Lower lobe of right lung (tissue), 2 donors: Measurements from ENCODE around the gene DDI2. TPM values are rescaled to one million over a fixed set of nuclear protein-coding genes. Genes with fewer than 3 reads are reported as not detected.

Source experiments
- ATAC-seq, 2 donors: fragments of 200-7000 bp; cut with Tn5 transposase; one replicate each; pipeline ENCODE4 v1.9.1; 2020 to 2022; ENCODE audit warnings: mild to moderate bottlenecking in 2 of 2, moderate library complexity in 2 of 2
- DNase-seq: peaks from one replicate; pipeline ENCODE4 v3.0.0-alpha.2; 2020
- H3K27ac ChIP-seq: fragments of 200-600 bp; one replicate; pipeline ENCODE4 v1.8.0; 2022
- H3K27me3 ChIP-seq: fragments of 200-600 bp; one replicate; pipeline ENCODE4 v1.8.0; 2022; ENCODE audit warnings: low read depth
- H3K36me3 ChIP-seq: fragments of 200-600 bp; one replicate; pipeline ENCODE4 v1.8.0; 2022; ENCODE audit warnings: mild to moderate bottlenecking
- H3K4me1 ChIP-seq: fragments of 200-600 bp; one replicate; pipeline ENCODE4 v1.8.0; 2022
- H3K4me3 ChIP-seq: fragments of 200-600 bp; one replicate; pipeline ENCODE4 v1.8.0; 2022; ENCODE audit warnings: mild to moderate bottlenecking
- H3K9me3 ChIP-seq: fragments of 200-600 bp; one replicate; pipeline ENCODE4 v1.8.0; 2022
- CTCF ChIP-seq: fragments of 200-600 bp; IDR thresholded peaks from one replicate; pipeline ENCODE4 v1.8.0; 2022; ENCODE audit warnings: antibody characterized with exemption, mild to moderate bottlenecking
- intact Hi-C: fragments of 100-400 bp; cut with DNase I; formaldehyde crosslinking; loops from one replicate; pipeline ENCODE4 v1.11.0; 2022
- total RNA-seq: library from RNA; stranded (reverse); fragmentation: NEBNext Ultra II Directional; extraction: Animal tissue kit (Norgen Biotek cat#: 25700); gene quantifications from one replicate; pipeline ENCODE4 v1.2.1, GENCODE V29; 2021
- donor health status: DM: no; HTN: yes; CAD: no; lungs with severe emphysema.

The DDI2 gene
- total RNA-seq, 1 donor from 2014 or later = 48.8 TPM

DNA sequence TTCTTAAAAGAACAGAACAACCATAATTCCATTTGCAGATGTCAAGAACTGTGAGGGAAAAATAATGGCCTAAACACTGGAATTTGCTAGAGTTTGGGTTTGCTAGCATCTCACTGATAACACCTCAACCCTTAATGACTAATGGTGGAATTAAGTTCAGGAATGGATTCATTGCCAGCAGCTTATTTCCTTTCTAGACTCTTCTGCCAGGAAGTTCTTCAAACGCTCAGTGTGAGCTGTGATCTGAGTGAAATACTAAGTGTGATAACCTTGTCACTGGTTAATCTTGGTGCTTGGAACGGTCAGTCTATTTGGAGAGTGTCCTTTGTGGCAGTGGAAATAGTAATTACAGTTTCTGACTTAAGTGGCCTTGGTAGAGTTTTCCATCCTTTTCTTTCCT is 45.2 kb downstream of the DDI2 start:
- Histone ChIP-seq H3K4me3 (no peak overlapping the region), H3K36me3 (peaks cover 43% of the 10 kb centered on the region), H3K27ac (no peak overlapping the region), H3K4me1 (peaks cover under 1% of the 10 kb centered on the region), H3K9me3 (no peaks in the 10 kb centered on the region), H3K27me3 (no peaks in the 10 kb centered on the region)
- DNase-seq (no peak), ATAC-seq (no peak)
- no peak for TF ChIP-seq CTCF
- intact Hi-C loops = no loop called here

DNA sequence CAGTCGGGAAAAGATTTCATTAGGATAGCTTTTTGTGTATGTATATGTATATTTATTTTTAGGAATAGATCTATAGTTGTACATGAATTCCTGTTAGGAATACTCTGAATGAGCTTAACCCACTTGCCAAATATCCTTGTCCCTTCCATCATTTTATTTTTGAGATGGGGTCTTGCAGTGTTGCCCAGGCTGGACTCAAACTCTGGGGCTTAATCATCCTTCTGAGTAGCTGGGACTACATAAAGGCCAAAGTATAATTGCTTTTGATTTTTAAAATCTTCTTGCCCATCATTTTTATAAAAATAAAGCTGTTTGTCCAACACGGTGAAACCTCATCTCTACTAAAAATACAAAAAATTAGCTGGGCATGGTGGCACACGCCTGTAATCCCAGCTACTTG is 46.7 kb downstream of the DDI2 start:
- H3K36me3 ChIP-seq = peaks cover 34% of the 10 kb centered on the region
- no peak for DNase-seq
- TF ChIP-seq CTCF = no peak

DNA sequence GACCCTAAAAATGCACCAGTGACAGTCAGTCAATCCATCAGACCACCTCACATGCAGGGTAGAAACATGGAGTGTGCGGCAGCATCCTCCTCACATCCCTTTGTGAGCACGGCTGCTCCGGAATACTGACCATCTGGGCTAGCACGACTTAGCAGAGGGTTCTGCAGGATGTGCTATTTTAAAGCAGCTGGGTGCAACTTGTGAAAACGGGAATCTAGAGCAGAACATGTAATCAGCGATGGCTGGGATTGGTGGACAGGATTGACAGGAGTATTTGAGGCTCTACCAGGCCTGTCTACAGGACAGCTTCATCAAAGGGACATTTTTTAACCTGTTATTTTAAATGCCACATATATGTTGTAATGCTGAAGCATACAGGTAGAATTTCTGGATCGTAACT is 50.1 kb downstream of the DDI2 start:
- H3K36me3 ChIP-seq = no peaks in the 10 kb centered on the region
- H3K4me3 ChIP-seq = no peak overlapping the region
- no peak for ATAC-seq
- no peaks in the 10 kb centered on the region for H3K9me3 ChIP-seq
- intact Hi-C loops = no loop called here
- no peaks in the 10 kb centered on the region for H3K27me3 ChIP-seq
- DNase-seq = no peak
- H3K27ac ChIP-seq = no peak overlapping the region
- no peak for TF ChIP-seq CTCF
- H3K4me1 ChIP-seq = no peaks in the 10 kb centered on the region

More for the DNA sequence above, 46.7 kb downstream of the DDI2 start:
- no peak overlapping the region for H3K4me3 ChIP-seq
- no peaks in the 10 kb centered on the region for H3K9me3 ChIP-seq
- intact Hi-C loops = no loop called here
- ATAC-seq = no peak
- H3K27ac ChIP-seq = no peak overlapping the region
- no peaks in the 10 kb centered on the region for H3K27me3 ChIP-seq
- H3K4me1 ChIP-seq = no peaks in the 10 kb centered on the region

DNA sequence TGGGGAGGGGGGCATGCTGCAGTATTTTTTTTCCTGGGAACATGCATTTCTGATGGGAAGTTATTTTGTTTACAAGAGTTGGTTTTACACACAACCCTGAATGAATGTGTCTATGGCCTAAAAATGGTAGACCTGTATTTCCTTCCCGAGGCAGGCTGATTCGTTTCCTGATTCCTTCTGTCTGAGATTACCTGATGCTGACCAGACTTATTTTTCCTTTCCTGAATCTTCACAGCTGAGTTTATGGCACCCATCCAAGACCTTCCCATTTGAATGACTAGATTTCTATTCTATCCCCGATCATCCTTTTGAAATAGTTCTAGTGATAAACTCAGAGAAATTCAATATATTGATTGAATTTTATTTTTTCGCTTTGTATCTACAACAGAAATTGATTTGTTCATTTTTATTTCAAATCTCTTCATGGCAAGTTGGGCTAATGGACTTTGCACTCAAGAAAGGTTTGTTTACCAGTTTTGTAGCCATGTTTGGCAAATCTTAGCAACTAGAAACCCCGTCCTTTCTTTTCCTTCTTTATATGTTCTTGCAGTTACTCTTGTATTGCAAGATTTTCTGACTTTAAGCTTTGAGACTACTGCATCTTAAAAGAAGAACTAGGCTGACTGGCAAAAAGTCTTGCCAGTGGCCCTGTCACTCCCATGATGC is 51.0 kb downstream of the DDI2 start:
- no peaks in the 10 kb centered on the region for H3K27me3 ChIP-seq
- DNase-seq = no peak
- H3K4me1 ChIP-seq = no peaks in the 10 kb centered on the region
- no peak for TF ChIP-seq CTCF
- H3K9me3 ChIP-seq = no peaks in the 10 kb centered on the region
- intact Hi-C loops = no loop called here
- no peak for ATAC-seq
- H3K36me3 ChIP-seq = no peaks in the 10 kb centered on the region
- no peak overlapping the region for H3K27ac ChIP-seq
- no peak overlapping the region for H3K4me3 ChIP-seq

DNA sequence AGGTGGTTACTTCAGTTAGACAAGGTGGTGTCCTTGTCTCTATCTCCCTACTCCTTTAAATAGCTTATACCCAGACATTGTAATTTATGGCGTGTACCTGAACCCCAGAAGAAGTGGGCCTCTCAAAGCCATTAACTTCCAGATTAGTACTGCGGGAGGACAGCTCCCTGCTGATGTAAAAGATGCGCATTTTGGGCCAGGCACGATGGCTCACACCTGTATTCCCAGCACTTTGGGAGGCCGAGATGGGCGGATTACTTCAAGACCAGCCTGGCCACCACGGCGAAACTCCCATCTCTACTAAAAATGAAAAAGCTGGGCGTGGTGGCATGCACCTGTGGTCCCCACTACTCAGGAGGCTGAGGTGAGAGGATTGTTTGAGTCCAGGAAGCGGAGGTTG is 51.8 kb downstream of the DDI2 start:
- ATAC-seq (no peak), DNase-seq (no peak)
- H3K4me1 ChIP-seq = no peaks in the 10 kb centered on the region
- no peaks in the 10 kb centered on the region for H3K9me3 ChIP-seq
- H3K27ac ChIP-seq = no peak overlapping the region
- no peaks in the 10 kb centered on the region for H3K36me3 ChIP-seq
- H3K27me3 ChIP-seq = no peaks in the 10 kb centered on the region
- no peak for TF ChIP-seq CTCF
- intact Hi-C loops = no loop called here
- no peak overlapping the region for H3K4me3 ChIP-seq
